HG03457 (cell line): ENCODE measurements around the gene GAS6.

Experiments used
- ATAC-seq: cut with Tn5 transposase; IDR thresholded peaks from one replicate; pipeline ENCODE4 v1.9.1; 2021; ENCODE audit warnings: moderate number of reproducible peaks; ENCODE audit not compliant: unreplicated experiment

The GAS6 gene

DNA sequence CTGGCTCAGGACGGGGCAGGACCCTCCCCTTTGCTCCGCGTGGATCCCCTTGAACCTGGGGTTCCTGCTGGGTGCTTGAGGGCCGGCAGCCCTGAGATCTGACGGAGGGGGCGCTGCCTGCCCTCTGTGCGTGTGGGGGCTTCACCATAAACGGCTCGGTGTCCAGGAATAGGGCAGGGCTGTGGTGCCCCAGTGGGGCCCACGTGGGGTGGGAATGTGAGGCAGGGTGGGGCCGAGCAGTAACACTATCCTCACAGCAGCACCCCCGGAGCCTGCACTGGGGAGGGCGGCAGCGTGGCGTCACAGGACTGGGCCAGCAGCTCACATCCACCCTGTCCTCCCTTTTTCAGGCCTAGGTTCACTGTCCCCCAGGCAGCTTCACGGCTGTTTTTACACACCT is 38.0 kb downstream of the GAS6 start:
- ATAC-seq: no peak

- no peak for ATAC-seq
Measured at GRCh38 chr13:113823771-113824170, 40.1 kb downstream of the GAS6 start.

GRCh38 chr13:113822956-113823744 is 40.7 kb downstream of the GAS6 start:
- ATAC-seq: no peak

DNA sequence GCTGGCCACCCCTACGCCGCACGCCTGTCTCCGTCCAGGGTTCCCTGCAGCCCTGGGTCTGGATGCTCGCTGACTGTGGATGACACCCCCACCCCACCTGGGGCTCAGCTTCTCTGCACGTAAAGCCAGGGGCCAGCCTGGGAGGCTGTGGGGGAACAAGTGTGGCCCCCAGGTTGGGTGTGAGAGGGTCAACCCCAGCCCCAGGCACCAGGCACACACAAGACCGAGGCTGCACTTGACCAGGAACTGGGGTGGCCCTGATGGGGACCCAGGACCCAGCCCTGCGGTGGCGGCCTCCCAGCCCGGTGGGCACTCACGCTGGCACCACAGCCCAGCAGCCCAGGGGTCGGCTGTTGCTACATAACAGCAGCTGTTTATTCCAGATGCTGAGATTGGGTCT is 41.6 kb downstream of the GAS6 start:
- ATAC-seq: no peak

- ATAC-seq: no peak
Measured at GRCh38 chr13:113821847-113822246, 42.0 kb downstream of the GAS6 start.

DNA sequence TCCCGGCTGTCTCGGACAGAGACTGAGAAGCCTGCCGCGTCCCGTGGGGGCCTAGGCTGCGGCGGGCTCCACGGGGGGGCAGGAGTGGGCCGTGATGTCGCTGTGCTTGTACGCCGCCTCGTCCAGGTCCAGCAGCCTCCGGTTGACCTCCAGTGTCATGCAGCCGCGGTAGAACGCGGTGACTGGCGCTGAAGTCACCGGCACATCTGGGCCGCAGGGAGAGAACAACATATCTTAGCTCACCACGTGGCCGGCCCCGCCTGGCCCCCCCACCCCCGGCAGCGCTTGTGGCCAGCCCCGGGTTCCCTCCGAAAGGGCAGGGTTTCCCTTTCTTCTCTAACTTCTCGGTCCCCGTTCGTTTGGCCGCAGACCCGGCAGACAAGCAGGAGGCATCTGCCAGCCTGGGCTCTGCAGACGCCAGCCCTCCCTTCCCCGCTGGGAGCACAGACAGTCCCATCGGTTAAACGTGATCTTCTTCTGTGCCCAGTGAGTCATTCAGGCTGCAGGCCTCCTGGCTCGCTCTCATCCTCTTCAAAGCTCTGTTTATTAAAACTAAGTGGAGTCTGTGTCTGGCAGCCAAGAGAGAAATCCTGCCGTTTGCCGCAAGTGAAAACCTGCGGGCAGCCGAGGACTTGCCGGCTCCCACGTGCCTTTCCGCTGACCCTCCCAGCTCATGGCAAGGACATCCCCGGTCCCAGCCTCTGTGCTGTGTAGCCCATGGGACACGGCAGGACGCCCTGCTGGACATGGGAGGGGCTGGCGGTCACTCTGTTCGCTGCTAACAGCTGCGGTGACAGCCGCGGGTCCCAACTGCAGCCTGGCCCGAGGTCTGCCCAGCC is 42.8 kb downstream of the GAS6 start:
- no peak for ATAC-seq

DNA sequence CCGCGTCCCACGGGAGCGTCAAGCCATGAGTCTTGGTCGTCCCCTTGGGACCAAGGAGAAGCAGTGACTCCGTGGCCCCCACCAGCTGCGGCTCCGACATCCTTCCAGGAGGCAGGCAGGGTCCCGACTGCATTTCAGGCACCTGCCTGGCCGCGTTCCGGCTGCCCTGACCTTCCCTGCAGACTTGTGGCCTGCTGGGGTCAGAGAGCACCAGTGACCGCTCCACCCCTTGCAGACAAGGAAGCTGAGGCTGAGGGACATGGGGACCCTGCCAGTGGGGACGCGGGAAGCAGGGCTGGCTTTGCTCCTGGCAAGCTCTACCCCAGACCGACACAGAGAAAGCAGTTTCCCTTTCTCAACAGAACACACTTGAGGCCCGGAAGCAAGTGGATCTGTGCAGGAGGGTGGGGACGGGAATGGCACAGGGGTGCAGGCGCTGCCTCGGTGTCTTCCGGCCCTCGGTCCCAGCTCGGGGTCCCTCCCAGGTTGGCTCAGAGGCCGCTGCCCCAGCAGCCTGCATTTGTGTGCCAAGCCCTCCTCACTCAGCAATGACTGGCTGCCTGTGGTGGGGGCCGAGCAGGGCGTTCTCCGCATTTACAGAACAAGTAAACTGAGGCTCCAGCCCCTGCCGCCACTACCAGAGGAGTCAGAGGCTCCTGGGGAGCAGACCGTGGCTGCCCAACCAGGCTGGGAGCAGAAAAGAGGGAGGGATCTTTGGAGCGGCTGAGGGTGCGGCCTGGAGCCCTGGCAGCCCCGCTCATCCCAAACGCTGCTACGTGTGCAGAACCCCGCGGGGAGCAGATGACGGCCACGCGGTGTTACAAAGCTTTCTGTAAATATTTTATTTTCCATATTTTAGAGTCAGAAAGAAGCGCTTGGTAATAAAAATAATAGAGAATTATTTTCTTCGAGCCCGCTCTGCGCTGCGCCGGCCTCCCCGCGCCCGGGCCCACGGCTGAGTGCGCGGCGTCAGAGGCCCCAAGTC is 43.9 kb downstream of the GAS6 start:
- no peak for ATAC-seq

DNA sequence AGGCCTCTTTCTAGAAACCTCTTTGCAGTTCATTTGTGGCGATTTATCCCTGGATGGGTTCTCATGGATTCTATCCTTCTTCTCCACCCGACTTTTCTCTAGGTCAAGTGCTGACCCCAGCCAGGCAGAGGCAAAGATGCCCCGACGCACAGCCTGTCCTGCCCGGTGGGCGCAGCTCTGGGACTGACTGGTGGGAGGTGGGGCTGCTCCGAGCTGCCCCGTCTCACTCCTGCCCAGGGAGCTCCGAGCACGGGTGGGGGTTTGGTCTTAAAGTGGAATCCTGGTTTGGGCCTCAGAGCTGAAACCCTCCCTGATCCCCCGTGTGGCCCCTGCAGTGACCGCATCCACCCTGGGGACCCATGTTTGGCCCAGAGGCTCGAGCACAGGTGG is 44.5 kb downstream of the GAS6 start:
- ATAC-seq: no peak

DNA sequence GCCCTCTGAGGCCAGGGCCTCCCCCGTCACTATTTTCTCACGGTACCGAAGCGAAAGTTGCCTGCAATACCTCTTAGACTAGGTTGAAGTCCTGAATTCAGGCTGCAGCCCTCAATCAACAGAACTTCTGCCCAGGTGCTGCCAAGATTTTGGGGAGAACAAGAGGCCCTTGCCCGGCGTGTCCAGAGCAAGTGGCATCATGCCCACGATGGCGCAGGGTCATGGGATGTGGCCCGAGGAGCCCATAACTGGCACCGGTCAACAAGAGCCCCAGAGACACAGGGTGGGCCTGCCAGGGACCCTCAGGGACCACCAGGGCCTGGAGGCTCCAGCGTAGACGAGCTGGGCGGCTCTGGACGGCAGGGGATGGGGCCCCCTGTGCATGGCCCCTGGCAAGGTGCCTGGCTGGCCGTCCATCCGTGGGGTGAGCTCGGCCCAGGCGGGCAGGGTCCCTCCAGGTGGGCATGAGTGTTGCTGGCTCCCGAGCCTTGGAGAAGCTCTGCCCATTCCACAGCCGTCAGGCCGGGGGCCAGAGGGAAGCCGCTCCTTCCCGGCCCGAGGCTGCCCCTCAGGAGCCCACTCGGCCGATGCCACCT is 45.1 kb downstream of the GAS6 start:
- no peak for ATAC-seq

GRCh38 chr13:113817860-113818691 is 45.8 kb downstream of the GAS6 start:
- no peak for ATAC-seq

DNA sequence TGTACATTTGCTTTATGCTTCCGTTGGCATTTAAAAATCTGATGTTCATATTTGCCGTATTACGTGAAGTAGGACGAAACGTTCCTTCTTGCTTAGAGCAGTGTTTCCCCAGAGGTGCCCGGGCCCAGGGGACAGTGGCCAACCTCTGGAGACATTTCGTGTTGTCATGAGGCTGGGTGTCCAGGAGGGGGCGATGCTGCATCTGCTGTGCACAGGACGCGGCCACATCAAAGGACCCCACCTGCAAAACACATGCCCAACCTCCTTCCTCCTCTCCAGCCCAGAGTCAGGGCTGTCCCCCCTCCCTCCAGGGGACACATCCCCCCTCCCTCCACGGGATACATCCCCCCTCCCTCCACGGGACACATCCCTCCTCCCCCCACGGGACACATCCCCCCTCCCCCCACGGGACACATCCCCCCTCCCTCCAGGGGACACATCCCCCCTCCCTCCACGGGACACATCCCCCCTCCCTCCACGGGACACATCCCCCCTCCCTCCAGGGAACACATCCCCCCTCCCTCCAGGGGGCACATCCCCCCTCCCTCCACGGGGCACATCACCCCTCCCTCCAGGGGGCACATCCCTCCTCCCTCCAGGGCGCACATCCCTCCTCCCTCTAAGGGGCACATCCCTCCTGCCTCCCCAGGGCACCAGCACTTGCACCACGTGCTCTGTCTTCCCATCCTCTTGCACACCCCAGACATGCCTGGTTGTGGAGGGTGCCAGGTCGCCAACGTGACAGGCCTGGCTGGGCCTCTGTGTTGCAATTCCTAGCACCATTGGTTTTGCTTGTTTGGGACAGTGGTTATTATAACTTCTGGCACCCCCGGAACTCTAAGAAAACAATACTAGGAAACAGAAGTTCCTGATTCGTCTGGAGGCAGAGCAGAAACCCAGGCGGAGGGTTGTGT is 46.7 kb downstream of the GAS6 start:
- no peak for ATAC-seq

GRCh38 chr13:113816254-113816929 is 47.5 kb downstream of the GAS6 start:
- ATAC-seq: no peak

DNA sequence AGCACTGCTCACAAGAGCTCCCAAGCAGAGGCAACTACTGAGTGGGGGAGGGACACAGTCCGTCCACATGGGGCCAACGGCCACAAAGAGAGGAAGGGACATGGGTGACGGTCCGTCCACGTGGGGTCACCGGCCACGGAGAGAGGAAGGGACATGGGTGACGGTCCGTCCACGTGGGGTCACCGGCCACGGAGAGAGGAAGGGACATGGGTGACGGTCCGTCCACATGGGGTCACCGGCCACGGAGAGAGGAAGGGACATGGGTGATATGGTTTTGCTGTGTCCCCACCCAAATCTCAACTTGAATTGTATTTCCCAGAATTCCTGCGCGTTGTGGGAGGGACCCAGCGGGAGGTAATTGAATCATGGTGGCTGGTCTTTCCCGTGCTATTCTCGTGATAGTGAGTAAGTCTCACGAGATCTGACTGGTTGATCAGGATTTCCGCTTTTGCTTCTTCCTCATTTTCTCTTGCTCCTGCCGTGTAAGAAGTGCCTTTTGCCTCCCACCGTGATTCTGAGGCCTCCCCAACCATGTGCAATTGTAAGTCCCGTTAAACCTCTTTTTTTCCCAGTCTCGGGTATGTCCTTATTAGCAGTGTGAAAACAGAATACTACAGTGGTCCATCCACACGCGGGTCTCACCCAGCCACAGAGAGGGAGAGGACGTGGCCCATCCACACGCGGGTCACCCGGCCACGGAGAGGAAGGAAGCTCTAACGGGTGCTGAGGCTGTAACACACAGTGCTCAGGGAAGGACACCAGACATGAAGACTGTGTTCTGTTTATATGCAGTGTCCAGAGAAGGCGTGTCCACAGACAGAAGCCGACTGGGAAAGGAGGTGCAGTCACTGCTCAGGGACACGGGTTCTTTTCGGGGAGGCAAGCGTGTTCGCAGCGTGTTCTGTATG is 48.5 kb downstream of the GAS6 start:
- no peak for ATAC-seq

DNA sequence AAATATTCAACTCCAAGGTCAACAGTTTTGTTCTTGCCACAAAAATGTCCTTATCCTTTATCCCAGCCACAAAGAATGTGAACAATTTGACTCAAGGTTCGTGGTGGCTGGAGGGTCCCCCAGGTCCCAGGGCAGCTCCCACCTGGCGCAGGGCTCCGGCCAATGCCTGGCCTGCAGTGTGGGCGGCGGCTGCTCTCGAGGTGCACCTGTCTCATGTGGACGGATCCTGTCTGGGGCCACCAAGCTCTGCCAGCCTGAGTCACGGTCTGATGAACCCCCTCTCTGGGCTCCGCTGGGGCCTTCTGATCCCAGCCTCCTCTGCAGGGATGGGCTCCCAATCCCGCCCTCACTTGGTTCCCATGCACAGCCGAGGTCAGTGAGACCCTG is 49.4 kb downstream of the GAS6 start:
- ATAC-seq: no peak

DNA sequence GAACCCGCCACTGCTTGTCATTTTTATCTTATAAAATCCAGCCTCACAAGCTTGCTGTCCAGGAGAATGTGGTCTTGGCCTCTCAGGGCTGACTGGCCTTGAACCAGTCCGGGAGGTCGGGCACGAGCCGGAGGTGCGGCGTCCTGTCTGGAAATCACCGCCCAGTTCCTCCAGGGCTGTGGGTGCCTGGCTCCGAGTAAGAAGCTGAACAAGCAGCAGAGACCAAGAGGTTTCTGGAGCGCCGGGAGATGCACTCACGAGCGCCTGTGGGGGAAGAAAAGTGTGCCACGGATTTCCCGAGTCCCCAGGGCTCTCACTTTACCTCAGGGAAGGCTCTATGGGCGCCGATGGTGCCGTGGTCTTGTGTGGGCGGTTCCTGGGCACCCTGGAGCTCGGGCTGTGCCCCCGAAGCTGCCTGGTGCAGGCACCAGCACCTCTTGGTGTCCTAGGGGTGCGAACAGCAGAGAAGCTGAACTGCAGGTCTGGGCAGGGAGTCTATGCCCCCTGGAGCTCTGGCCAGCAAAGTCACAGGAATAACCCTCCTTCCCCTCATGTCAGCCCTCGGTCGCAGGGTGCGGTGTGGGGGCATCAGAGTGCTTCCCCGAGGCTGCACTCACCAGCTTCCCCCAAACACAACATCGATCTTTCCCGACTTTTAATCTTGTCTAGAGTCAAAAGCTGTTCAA is 50.0 kb downstream of the GAS6 start:
- ATAC-seq: no peak

- ATAC-seq: no peak
Measured at GRCh38 chr13:113813070-113813748, 50.7 kb downstream of the GAS6 start.
